Globus pallidus (tissue), 1 donor: ENCODE results near the gene ABCA4.
"Not testable (repeated sequence)": the region's sequence is repeated elsewhere in the genome, so short reads cannot be mapped to it uniquely, and the experiment has no call there.

Source experiments
- DNase-seq: peaks from one replicate; pipeline ENCODE4 v3.0.0-alpha.2; 2015; ENCODE audit warnings: low spot score

Gene ABCA4

GRCh38 chr1:93979040-93979717 lies 141.8 kb downstream of the ABCA4 start:
- no peak for DNase-seq

DNA sequence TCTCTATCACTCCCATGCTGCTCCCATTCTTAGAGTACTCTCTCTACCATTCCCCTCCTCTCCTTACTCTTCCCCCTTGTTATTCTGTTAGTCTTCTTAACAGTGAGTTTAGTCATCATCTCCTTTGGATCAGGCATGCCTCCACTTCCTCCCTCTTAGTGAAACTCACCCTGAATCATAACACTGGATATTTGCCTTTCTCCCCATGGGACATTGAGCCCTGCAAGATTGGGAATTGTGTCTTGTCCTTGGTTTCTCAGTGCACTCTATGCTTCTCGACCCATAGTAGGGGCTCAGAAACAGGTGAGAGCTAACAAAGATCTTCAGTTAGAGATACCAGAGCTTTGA lies 143.4 kb downstream of the ABCA4 start:
- DNase-seq = no peak

- DNase-seq = no peak
Measured at GRCh38 chr1:93976711-93977597, 144.0 kb downstream of the ABCA4 start.

DNA sequence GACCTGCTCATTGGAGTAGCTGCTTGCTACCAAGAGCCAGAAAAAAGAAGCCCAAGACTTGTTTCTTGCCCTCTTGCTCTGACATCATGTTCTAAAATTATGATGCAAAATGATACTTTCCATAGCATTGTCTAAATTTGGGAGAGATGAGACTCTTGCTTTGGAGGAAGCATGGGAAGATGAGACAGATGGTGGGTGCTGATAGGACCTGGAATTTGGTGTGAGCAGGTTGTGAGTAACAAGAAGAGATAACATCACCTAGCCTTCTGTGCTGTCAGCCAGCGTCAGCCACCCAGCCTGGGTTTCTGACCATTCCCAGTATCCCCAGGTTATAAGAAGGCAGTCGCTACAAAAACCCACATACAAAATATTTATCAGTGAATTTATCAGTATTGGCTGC lies 144.7 kb downstream of the ABCA4 start:
- no peak for DNase-seq

- DNase-seq = no peak
Measured at GRCh38 chr1:93972341-93972740, 148.6 kb downstream of the ABCA4 start.

GRCh38 chr1:93969887-93970286 lies 151.1 kb downstream of the ABCA4 start:
- no peak for DNase-seq

- no peak for DNase-seq
Measured at GRCh38 chr1:93969371-93969770, 151.6 kb downstream of the ABCA4 start.

GRCh38 chr1:93967306-93967705 lies 153.6 kb downstream of the ABCA4 start:
- DNase-seq = no peak

DNA sequence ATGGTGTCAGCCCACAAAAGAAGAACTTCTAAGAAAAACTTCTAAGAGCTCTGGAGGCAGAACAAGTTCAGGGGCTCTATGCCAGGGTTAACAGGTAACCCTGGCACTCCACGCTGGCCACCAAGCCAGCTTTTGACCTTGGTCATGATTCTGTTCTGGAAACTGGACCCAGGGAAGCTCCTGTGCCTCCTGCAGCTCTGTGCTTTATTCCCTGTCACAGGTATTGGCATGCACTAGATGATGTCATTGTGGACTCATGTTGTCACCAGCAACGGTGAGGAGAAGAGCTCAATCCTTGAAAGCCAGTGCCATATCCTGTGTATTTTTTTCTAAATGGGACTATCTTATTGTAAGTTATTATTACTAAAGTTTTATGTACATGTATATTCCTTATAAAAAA lies 155.1 kb downstream of the ABCA4 start:
- DNase-seq = no peak

DNA sequence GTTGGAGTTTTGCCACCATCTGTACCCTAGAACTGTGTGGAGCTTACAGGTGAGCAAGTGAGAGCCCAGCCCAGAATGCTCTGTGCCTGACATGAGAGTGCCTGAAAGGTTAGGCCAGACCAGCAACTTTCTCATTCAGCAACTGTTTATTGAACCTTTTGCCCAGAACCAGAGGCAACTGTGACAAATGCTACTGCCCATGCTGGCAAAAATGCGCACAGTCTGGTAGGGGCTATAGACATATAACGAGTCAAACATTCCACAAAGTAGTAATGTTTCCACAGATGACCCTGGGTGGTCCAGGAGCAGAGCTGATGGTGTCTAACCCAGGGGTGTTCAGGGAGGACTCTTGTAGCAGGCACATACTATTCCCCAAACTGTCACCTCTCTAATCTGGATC lies 155.7 kb downstream of the ABCA4 start:
- no peak for DNase-seq

GRCh38 chr1:93964777-93965200 lies 156.2 kb downstream of the ABCA4 start:
- no peak for DNase-seq

DNA sequence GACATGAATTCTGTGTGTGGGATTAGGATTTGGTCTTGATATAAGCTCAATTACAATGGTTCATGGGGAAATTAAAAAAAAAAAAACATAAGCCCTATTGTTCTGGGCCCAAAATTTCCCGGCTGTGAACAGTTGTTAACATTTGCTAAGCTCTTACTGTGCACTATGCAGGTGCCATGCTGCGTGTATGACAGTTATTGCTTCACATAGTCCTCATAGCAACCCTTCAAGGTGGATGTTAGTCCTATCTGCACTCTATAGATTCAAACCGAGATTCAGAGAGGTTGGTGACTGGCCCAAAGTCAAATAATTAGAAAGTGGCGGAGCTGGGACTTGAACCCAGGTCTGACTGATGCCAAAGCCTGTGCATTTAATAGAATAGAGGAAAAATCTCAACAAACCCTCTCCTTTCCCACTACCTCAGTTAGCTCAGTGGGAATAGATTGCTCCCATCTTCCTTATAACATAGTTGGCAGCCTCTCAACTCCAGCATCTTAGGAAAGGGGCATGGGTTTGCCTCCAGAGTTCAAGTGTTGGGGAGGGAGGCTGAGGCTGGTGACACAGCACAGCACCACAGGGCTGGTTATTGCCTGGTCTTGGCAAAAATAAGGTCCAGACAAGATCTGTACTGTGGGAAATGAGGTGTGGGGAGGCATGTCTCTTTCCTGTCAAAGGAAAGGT lies 156.7 kb downstream of the ABCA4 start:
- no peak for DNase-seq

DNA sequence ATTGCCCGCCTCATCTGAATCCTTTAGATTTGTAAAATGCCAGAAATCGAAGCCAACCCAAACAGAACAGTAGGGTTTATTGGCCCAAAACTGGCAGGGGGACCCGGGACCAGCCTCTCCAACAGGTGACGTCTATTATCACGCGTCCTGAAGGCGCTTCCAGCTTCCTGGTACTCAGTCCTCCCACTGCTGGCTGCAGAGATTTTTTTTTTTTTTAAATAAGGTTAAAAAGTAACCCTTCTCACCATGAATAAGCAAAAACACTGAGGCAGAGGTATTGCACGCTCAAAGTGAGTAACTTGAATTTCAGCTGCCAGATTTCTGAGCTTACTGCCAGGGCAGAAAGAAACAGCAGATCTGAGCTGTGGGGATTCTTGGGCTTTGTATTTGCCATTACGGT lies 157.4 kb downstream of the ABCA4 start:
- DNase-seq = no peak

- DNase-seq = no peak
Measured at GRCh38 chr1:93961906-93962305, 159.0 kb downstream of the ABCA4 start.

DNA sequence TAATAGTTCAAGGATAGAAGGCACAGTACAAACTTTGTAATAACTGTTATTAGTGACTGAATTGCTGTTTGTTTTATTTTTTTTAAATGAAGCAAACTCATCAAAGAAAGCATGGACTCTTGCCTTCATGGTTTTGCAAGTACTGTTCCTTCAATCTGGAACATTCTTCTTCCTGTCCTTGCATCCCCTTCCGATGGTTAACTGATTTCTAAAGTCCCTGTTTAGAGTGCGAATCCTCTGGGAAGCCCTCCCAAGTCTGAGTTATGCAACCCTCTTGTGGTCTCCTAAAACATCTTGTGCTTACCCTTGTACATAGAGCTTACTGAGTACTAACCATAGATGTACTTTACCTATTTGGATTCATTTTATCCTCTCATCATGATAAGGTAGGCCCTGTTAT lies 159.5 kb downstream of the ABCA4 start:
- DNase-seq = no peak

DNA sequence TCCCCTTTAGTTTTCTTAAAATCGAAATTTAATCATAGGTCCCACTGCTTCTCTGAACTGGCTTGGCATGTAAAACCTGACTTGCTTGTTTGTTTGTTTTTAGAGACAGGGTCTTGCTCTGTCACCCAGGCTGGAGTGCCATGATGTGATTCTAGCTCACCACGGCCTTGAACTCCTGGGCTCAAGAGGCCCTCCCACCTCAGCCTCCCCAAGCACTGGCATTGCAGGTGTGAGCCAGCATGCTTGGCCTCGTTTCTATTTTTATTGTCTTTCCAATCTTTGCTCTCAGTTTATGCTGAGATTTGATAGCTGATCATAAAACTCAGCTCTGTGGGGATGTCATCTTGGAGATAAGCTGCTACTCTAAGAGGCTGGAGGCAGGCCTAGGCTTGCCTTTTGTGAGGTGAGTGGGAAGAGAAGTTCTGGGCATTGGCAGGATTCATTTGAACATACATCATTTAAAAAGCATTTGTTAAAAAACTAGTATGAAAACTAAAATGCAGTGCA lies 160.3 kb downstream of the ABCA4 start:
- no peak for DNase-seq

GRCh38 chr1:93959413-93959812 lies 161.5 kb downstream of the ABCA4 start:
- no peak for DNase-seq

DNA sequence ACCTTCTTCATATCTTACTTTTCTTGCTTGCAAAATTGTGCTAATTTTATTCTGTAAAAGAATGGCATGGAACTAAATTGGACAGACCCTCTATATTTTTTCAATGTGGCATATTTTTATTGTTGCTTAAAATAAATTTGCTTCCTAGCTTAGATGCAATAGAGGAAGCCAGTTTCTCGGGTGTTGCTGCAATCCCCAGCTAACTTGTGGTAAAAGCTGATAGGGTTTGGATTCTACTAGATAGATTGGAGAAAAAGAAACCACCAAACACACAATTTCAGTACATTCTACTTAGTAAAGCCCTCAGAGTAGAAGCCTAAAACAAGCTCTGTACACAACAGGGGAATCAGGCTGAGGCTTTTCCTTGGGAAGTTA lies 162.2 kb downstream of the ABCA4 start:
- DNase-seq = no peak

DNA sequence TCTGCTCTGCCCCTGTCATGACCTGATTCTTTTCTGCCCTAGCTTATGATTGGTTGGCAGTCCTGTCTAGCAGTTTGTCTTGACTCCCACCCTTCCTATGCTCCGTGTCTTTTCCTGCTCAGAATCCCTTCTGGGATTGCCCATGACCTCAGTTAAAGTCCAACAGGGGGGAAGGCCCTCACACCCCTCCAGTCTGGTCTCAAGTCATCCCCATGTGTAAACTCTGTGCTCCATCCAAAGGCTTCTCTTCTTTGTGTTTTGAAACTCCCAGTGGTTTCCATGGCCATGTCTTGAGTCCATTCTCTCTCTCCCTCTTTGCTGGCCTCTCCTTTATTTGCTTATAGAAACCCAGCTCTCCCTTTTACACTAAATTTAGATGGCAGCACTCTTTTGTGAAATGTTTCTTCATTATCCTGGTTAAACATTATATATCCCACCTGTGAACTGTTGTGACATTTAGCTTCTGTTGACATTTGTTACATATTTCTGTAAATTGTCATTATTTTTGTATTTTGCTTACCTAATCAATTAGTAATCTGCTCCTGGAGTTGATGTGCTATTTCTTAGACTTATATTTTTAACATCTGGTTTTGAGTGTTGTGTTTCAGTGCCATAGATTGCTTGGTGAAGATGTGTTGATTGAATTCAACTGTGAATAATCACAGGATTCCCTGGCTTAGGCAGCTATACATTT lies 162.8 kb downstream of the ABCA4 start:
- no peak for DNase-seq

DNA sequence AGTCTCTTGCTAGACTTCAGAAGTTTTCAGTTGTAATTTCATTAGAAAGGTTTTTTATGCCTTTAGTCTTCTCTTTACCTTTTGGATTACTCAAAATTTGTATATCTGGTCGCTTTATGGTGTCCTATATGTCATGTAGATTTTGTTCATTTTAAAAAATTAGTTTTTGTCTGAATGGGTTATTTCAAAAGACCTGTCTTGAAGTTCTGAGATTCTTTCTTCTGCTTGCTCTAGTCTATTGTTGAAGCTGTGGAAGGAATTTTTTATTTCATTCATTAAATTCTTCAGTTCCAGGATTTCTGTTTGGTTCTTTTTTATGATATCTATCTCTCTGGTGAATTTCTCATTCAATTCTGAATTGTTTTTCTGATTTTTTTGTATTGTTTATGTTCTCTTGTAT lies 165.2 kb downstream of the ABCA4 start:
- DNase-seq = no peak

- DNase-seq = not testable (repeated sequence)
Measured at GRCh38 chr1:93947002-93947686, 173.8 kb downstream of the ABCA4 start.
